Thymus (tissue), 11 donors: ENCODE measurements around the gene WFDC9. TPM values are rescaled to one million over a fixed set of nuclear protein-coding genes. Genes with fewer than 3 reads are reported as not detected.
"Not testable (repeated sequence)": the region's sequence is repeated elsewhere in the genome, so short reads cannot be mapped to it uniquely, and the experiment has no call there.

ENCODE experiments used
- DNase-seq, 9 donors: peaks; one replicate each; pipeline ENCODE4 v3.0.0-alpha.2; 2013; ENCODE audit warnings: low spot score in 9 of 9, low read depth in 6 of 9, missing footprints in 1 of 9
- H3K27ac ChIP-seq, 2 donors: one replicate each; pipeline ENCODE4 v1.5.1; 2013; ENCODE audit warnings: control low read depth in 1 of 2, low read depth in 1 of 2, low read length in 1 of 2, mild to moderate bottlenecking in 1 of 2, moderate library complexity in 1 of 2
- H3K27me3 ChIP-seq, 2 donors: one replicate each; pipeline ENCODE4 v1.5.1; 2013; ENCODE audit warnings: low read length in 1 of 2; ENCODE audit not compliant: control insufficient read depth in 2 of 2, insufficient read depth in 1 of 2
- H3K36me3 ChIP-seq, 2 donors: one replicate each; pipeline ENCODE4 v1.5.1; 2013; ENCODE audit warnings: low read length in 1 of 2, mild to moderate bottlenecking in 1 of 2, moderate library complexity in 1 of 2; ENCODE audit not compliant: control insufficient read depth in 2 of 2, insufficient read depth in 2 of 2
- H3K4me1 ChIP-seq, 2 donors: one replicate each; pipeline ENCODE4 v1.5.1; 2013; ENCODE audit warnings: low read length in 2 of 2; ENCODE audit not compliant: control insufficient read depth in 2 of 2, insufficient read depth in 2 of 2
- H3K4me3 ChIP-seq, 2 donors: one replicate each; pipeline ENCODE4 v1.5.1; 2013; ENCODE audit warnings: low read length in 2 of 2, control low read depth in 1 of 2, mild to moderate bottlenecking in 1 of 2
- H3K9me3 ChIP-seq, 2 donors: one replicate each; pipeline ENCODE4 v1.5.1; 2013; ENCODE audit warnings: low read length in 1 of 2, mild to moderate bottlenecking in 1 of 2; ENCODE audit not compliant: control insufficient read depth in 2 of 2, insufficient read depth in 1 of 2
- WGBS: extraction: QIAGEN DNeasy Blood & Tissue Kit; methylation state at CpG from one replicate; pipeline ENCODE4 v1.1.7; 2013; 5-methylcytosine and 5-hydroxymethylcytosine counted together
- polyA plus RNA-seq: library from polyadenylated mRNA; stranded (reverse); fragments of 200-250 nt; gene quantifications from one replicate; pipeline ENCODE4 v1.2.3, GENCODE V29; 2013
- total RNA-seq: library from RNA; stranded (reverse); fragments of 120-200 nt; gene quantifications from one replicate; pipeline ENCODE4 v1.2.4, GENCODE V29; 2013
- donor health status: healthy.

The WFDC9 gene
- total and polyA plus RNA-seq, 2 donors: not detected

- Histone ChIP-seq H3K27me3 (peaks cover 0 to 3% of the 10 kb centered on the region in 2 donors), H3K9me3 (no peaks in the 10 kb centered on the region), H3K4me3 (no peak overlapping the region), H3K27ac (no peak overlapping the region), H3K36me3 (no peaks in the 10 kb centered on the region), H3K4me1 (no peaks in the 10 kb centered on the region)
- DNase-seq: no peak
Measured at GRCh38 chr20:45581702-45582101, 49.4 kb downstream of the WFDC9 start.

DNA sequence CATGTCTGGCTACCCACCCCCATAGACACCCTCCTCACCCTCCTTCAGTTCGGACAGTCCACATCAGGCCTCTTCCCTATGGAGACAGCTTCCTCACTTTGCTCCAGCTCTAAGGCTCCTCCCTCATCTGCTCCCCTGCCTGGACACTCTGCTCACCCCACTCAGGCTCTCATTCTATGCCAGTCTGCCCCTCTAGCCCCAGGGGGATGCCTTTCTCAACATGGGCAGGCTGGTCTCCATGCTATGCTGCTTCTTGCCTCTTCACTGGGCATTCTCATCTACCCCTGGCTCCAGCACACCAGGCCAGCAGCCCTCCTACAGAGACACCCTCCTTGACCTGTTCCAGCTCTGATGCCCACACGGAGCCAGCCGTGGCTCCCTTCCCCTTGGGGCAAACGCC is 51.9 kb downstream of the WFDC9 start, which contains the start of gene WFDC8:
TSS of gene WFDC8 (minus strand) at position 101 of the 400 bp plus-strand sequence. CDS start at position 64, 37 bp downstream.
- H3K4me1 ChIP-seq: no peaks in the 10 kb centered on the region
- no peak within 1 kb of the TSS for H3K27ac ChIP-seq
- no peaks in the 10 kb centered on the region for H3K9me3 ChIP-seq
- H3K36me3 ChIP-seq: no peaks in the 10 kb centered on the region
- 82% methylated on average over 4 of the region's 4 CpGs for WGBS
- H3K27me3 ChIP-seq: peaks cover 0 to 3% of the 10 kb centered on the region in 2 donors
- DNase-seq: no peak
- H3K4me3 ChIP-seq: no peak within 1 kb of the TSS

DNA sequence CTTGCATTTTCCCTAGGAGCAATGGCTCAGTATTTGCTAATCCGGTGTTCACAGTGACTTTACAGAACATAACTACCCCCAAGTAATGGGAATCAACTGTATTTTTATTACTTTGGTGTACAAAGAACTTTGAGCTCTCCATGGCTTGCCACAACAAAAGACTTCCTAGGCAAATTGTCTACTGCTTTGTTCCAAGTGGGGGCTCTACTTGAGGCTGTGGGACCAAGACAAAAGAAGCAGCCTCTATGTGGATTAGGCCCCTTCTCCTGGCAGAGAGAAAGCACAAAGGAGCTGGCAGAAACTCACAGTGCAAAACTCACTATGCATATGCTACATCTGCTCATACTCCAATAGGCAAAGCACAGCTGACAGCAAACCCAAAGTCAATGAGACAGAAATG is 52.9 kb downstream of the WFDC9 start:
- no peak for DNase-seq
- Histone ChIP-seq H3K4me3 (no peak overlapping the region), H3K9me3 (no peaks in the 10 kb centered on the region), H3K4me1 (no peaks in the 10 kb centered on the region), H3K27ac (no peak overlapping the region), H3K27me3 (no peaks in the 10 kb centered on the region), H3K36me3 (no peaks in the 10 kb centered on the region)
- 92% methylated on average over 1 of the region's 1 CpG for WGBS

DNA sequence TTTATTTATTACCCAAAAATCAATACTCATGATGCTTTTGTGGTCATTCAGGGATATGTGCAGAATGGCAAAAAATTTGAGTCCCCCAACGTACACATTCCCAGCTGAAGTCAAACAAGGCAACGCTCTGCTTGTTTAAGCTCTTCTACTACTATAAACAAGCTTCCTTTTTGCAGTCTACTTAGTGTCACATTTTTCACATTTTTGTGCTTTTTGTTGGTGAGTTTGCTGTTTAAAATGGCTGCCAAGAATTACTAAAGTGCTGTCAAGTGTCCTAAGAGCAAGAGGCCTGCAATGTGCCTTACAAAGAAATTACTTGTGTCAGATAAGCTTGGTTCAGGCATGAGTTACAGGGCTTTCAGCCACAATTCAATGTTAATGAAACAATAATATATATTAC is 54.1 kb downstream of the WFDC9 start:
- H3K36me3 ChIP-seq: no peaks in the 10 kb centered on the region
- no peak for DNase-seq
- no peaks in the 10 kb centered on the region for H3K27me3 ChIP-seq
- H3K9me3 ChIP-seq: no peaks in the 10 kb centered on the region
- no peak overlapping the region for H3K4me3 ChIP-seq
- no peaks in the 10 kb centered on the region for H3K4me1 ChIP-seq
- no peak overlapping the region for H3K27ac ChIP-seq
- 87% methylated on average over 2 of the region's 2 CpGs for WGBS

DNA sequence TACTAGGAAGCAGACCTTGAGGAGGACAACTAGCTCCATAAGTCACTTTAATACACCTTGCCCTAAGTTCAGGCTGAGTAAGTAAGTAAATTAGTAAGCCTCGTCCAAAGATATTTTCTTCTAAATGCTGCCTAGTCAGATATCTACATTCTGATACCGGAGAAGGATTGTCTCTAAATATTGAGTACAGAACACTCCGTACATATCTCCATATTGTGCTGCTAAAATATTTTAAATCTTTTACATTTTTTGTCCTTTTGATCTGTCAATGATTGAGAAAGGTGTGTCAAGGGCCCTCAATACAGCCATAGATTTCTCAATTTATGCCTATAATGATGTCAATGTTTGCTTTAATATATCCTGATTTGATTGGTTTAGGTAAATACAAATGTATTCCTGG is 55.2 kb downstream of the WFDC9 start:
- Histone ChIP-seq H3K27ac (no peak overlapping the region), H3K4me3 (no peak overlapping the region), H3K36me3 (no peaks in the 10 kb centered on the region), H3K27me3 (no peaks in the 10 kb centered on the region), H3K4me1 (no peaks in the 10 kb centered on the region), H3K9me3 (no peaks in the 10 kb centered on the region)
- no peak for DNase-seq
- WGBS: 93% methylated on average over 3 of the region's 3 CpGs

DNA sequence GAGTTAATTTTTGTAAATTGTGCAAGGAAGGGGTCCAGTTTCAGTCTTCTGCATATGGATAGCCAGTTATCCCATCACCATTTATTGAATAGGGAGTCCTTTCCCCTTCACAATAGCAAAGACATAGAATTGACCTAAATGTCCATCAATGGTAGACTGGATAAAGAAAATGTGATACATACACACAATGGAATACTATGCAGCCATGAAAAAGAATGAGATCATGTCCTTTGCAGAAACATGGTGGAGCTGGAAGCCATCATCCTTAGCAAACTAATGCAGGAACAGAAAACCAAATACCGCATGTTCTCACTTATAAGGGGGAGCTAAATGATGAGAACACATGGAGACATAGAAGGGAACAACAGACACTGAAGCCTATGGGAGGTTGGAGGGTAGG is 61.4 kb downstream of the WFDC9 start:
- WGBS: 95% methylated on average over 1 of the region's 1 CpG
- DNase-seq, H3K4me3 ChIP-seq, H3K4me1 ChIP-seq, H3K27ac ChIP-seq, H3K36me3 ChIP-seq, H3K27me3 ChIP-seq, H3K9me3 ChIP-seq: not testable (repeated sequence)

DNA sequence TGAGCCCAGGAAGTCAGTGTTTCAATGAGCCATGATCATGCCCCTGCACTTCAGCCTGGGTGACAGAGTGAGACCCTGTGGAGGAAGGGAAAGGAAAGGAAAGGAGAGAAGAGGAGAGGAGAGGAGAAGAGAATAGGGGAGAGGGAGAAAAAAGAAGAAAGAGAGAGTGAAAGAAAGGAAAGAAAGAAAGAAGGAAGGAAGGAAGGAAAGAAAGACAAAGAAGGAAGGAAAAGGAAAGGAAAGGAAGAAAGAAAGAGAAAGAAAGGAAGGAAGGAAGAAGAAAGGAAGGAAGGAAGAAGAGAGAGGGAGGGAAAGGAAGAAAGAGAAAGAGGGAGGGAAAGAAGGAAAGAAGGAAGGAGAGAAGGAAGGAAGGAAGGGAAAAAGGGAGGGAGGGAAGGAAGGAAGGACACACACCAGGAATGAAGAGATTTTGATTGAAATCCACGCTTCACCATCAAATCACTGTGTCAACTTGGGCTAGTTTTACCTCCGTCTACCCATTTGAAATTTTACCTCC is 66.3 kb downstream of the WFDC9 start:
- no peaks in the 10 kb centered on the region for H3K27me3 ChIP-seq

More for the DNA sequence above, 66.3 kb downstream of the WFDC9 start:
- Histone ChIP-seq H3K9me3 (no peaks in the 10 kb centered on the region), H3K27ac (no peak overlapping the region), H3K4me3 (no peak overlapping the region), H3K4me1 (no peaks in the 10 kb centered on the region), H3K36me3 (no peaks in the 10 kb centered on the region)
- DNase-seq: no peak
- WGBS: 95% methylated on average over 2 of the region's 2 CpGs

Other genes with a start within 250 kb of the WFDC9 start
- gene DBNDD2, start 223.0 kb downstream of the WFDC9 start, total RNA-seq: 8.7 TPM
- gene DBNDD2, start 223.0 kb downstream of the WFDC9 start, polyA plus RNA-seq: 54.2 TPM
- gene PIGT, start 215.1 kb downstream of the WFDC9 start, total RNA-seq: 28.1 TPM
- 52.6 TPM for gene PIGT, start 215.1 kb downstream of the WFDC9 start, polyA plus RNA-seq
- gene WFDC2, start 161.5 kb downstream of the WFDC9 start, total RNA-seq: 5.6 TPM
- 48.4 TPM for gene WFDC2, start 161.5 kb downstream of the WFDC9 start, polyA plus RNA-seq
- gene SPINT3, start 115.7 kb downstream of the WFDC9 start, total RNA-seq: not detected
- gene SPINT3, start 115.7 kb downstream of the WFDC9 start, polyA plus RNA-seq: not detected
- gene WFDC6, start 91.8 kb downstream of the WFDC9 start, total RNA-seq: not detected
- gene WFDC6, start 91.8 kb downstream of the WFDC9 start, polyA plus RNA-seq: 0.27 TPM
- not detected for gene EPPIN, start 83.9 kb downstream of the WFDC9 start, total RNA-seq
- gene EPPIN, start 83.9 kb downstream of the WFDC9 start, polyA plus RNA-seq: 0.21 TPM
- not detected for gene WFDC8, start 52.0 kb downstream of the WFDC9 start, total RNA-seq
- gene WFDC8, start 52.0 kb downstream of the WFDC9 start, polyA plus RNA-seq: not detected
- gene WFDC10A, start 1.5 kb downstream of the WFDC9 start, total RNA-seq: not detected
- gene WFDC10A, start 1.5 kb downstream of the WFDC9 start, polyA plus RNA-seq: 0.09 TPM
- gene WFDC11, start 39.0 kb upstream of the WFDC9 start, total RNA-seq: not detected
- gene WFDC11, start 39.0 kb upstream of the WFDC9 start, polyA plus RNA-seq: 0.14 TPM
- not detected for gene WFDC13, start 70.8 kb upstream of the WFDC9 start, total RNA-seq
- gene WFDC13, start 70.8 kb upstream of the WFDC9 start, polyA plus RNA-seq: 0.07 TPM
- not detected for gene WFDC10B, start 73.7 kb upstream of the WFDC9 start, total RNA-seq
- gene WFDC10B, start 73.7 kb upstream of the WFDC9 start, polyA plus RNA-seq: 0.23 TPM
- not detected for gene SPINT4, start 91.1 kb upstream of the WFDC9 start, total RNA-seq
- gene SPINT4, start 91.1 kb upstream of the WFDC9 start, polyA plus RNA-seq: not detected
- gene WFDC3, start 160.6 kb upstream of the WFDC9 start, total RNA-seq: 0.61 TPM
- gene WFDC3, start 160.6 kb upstream of the WFDC9 start, polyA plus RNA-seq: 2.1 TPM
- gene DNTTIP1, start 160.7 kb upstream of the WFDC9 start, total RNA-seq: 27.9 TPM
- 44.3 TPM for gene DNTTIP1, start 160.7 kb upstream of the WFDC9 start, polyA plus RNA-seq
- 112 TPM for gene UBE2C, start 181.4 kb upstream of the WFDC9 start, total RNA-seq
- gene UBE2C, start 181.4 kb upstream of the WFDC9 start, polyA plus RNA-seq: 25.1 TPM
- gene TNNC2, start 196.0 kb upstream of the WFDC9 start, total RNA-seq: 2.4 TPM
- gene TNNC2, start 196.0 kb upstream of the WFDC9 start, polyA plus RNA-seq: 12.6 TPM
- gene SNX21, start 202.5 kb upstream of the WFDC9 start, total RNA-seq: 3.0 TPM
- gene SNX21, start 202.5 kb upstream of the WFDC9 start, polyA plus RNA-seq: 8.4 TPM
- 32.0 TPM for gene ACOT8, start 226.1 kb upstream of the WFDC9 start, total RNA-seq
- gene ACOT8, start 226.1 kb upstream of the WFDC9 start, polyA plus RNA-seq: 30.1 TPM
- 8.0 TPM for gene ZSWIM3, start 226.3 kb upstream of the WFDC9 start, total RNA-seq
- gene ZSWIM3, start 226.3 kb upstream of the WFDC9 start, polyA plus RNA-seq: 4.4 TPM
- gene ZSWIM1, start 249.9 kb upstream of the WFDC9 start, total RNA-seq: 5.7 TPM
- 5.7 TPM for gene ZSWIM1, start 249.9 kb upstream of the WFDC9 start, polyA plus RNA-seq